IMR-90 (cell line): ENCODE results near the gene CENPF. TPM values are rescaled to one million over a fixed set of nuclear protein-coding genes. Genes with fewer than 3 reads are reported as not detected.
A peak's percentile ranks its signal among the peaks of the same experiment; 100 is the strongest.

Experiments used
- ATAC-seq: fragments of 200-7000 bp; cut with Tn5 transposase; 2 replicates; pipeline ENCODE4 v1.9.1; 2020; ENCODE audit warnings: low read depth, mild to moderate bottlenecking, moderate library complexity
- BruUV-seq: library from RNA; stranded (reverse); fragments of 400-500 nt; replicated peaks from 2 replicates; lab custom pipeline; 2021; lab: Mats Ljungman, UMichigan
- CTCF ChIA-PET: fragments of 300-600 bp; formaldehyde crosslinking; extraction: SDS; loops from one replicate; lab custom pipeline; 2021; ENCODE audit warnings: antibody characterized with exemption; lab: Yijun Ruan, JAX
- POLR2A ChIA-PET: fragments of 300-600 bp; sonication (Branson Sonifier 250); formaldehyde crosslinking; loops from one replicate; lab custom pipeline; 2022; ENCODE audit warnings: antibody characterized with exemption; ENCODE audit not compliant: unreplicated experiment; lab: Charles Lee
- DNase-seq: peaks from one replicate; pipeline ENCODE4 v3.0.0; 2013
- H2AFZ ChIP-seq: replicated peaks from 2 replicates; pipeline ENCODE3; 2013; ENCODE audit warnings: low read length, mild to moderate bottlenecking; ENCODE audit not compliant: poor library complexity
- H2AK5ac ChIP-seq: 2 replicates; pipeline ENCODE4 v1.6.1; 2013; ENCODE audit warnings: low read depth, low read length, inconsistent platforms
- H2AK9ac ChIP-seq: replicated peaks from 2 replicates; pipeline ENCODE3; 2013; ENCODE audit warnings: mild to moderate bottlenecking, low read depth, low read length, moderate library complexity; ENCODE audit not compliant: poor library complexity
- H2BK120ac ChIP-seq: 2 replicates; pipeline ENCODE4 v1.6.1; 2013; ENCODE audit warnings: low read depth, low read length, inconsistent platforms
- H2BK15ac ChIP-seq: 3 replicates; pipeline ENCODE4 v1.6.1; 2013; ENCODE audit warnings: low read depth, low read length, inconsistent platforms
- H2BK20ac ChIP-seq: 2 replicates; pipeline ENCODE4 v1.6.1; 2013; ENCODE audit warnings: low read depth, mild to moderate bottlenecking, inconsistent platforms, low read length, moderate library complexity
- H2BK5ac ChIP-seq: 2 replicates; pipeline ENCODE4 v1.6.1; 2013; ENCODE audit warnings: mild to moderate bottlenecking, low read depth, low read length, inconsistent platforms; ENCODE audit not compliant: poor library complexity, severe bottlenecking
- H3K14ac ChIP-seq: replicated peaks from 2 replicates; pipeline ENCODE4 v1.6.1; 2013; ENCODE audit warnings: low read depth, low read length, inconsistent platforms
- H3K18ac ChIP-seq: 2 replicates; pipeline ENCODE4 v1.6.1; 2013; ENCODE audit warnings: low read depth, low read length, control low read depth
- H3K23ac ChIP-seq: 2 replicates; pipeline ENCODE4 v1.6.1; 2013; ENCODE audit warnings: low read depth, low read length, inconsistent platforms
- H3K27ac ChIP-seq: 2 replicates; pipeline ENCODE4 v1.5.1; 2013; ENCODE audit warnings: mild to moderate bottlenecking, control low read depth, low read length; ENCODE audit not compliant: insufficient read depth
- H3K27me3 ChIP-seq: 2 replicates; pipeline ENCODE4 v1.6.1; 2013; ENCODE audit warnings: low read length; ENCODE audit not compliant: control insufficient read depth, insufficient read depth
- H3K36me3 ChIP-seq: 2 replicates; pipeline ENCODE4 v1.6.1; 2013; ENCODE audit warnings: low read length, mixed read lengths; ENCODE audit not compliant: control insufficient read depth, insufficient read depth
- H3K4ac ChIP-seq: 2 replicates; pipeline ENCODE4 v1.6.1; 2013; ENCODE audit warnings: low read depth, low read length, inconsistent platforms
- H3K4me1 ChIP-seq: 2 replicates; pipeline ENCODE4 v1.6.1; 2013; ENCODE audit warnings: low read length, mixed read lengths; ENCODE audit not compliant: control insufficient read depth, insufficient read depth
- H3K4me2 ChIP-seq: 2 replicates; pipeline ENCODE4 v1.6.1; 2013; ENCODE audit warnings: low read depth, mild to moderate bottlenecking, control low read depth, low read length, moderate library complexity
- H3K4me3 ChIP-seq: 2 replicates; pipeline ENCODE4 v1.5.1; 2013; ENCODE audit warnings: low read depth, mild to moderate bottlenecking, control low read depth, low read length, moderate library complexity; ENCODE audit not compliant: insufficient read depth
- H3K56ac ChIP-seq: 2 replicates; pipeline ENCODE4 v1.6.1; 2013; ENCODE audit warnings: low read length, inconsistent platforms; ENCODE audit not compliant: insufficient read depth; ENCODE audit errors: extremely low read depth
- H3K79me1 ChIP-seq, 2 experiments: 2 replicates each; pipeline ENCODE4 v1.6.1; 2013; ENCODE audit warnings: low read length in 2 of 2, inconsistent platforms in 1 of 2, low read depth in 1 of 2
- H3K9ac ChIP-seq: 2 replicates; pipeline ENCODE4 v1.6.1; 2013; ENCODE audit warnings: low read depth, low read length, control low read depth
- H3K9me1 ChIP-seq: 2 replicates; pipeline ENCODE4 v1.6.1; 2013; ENCODE audit warnings: low read length, inconsistent platforms; ENCODE audit not compliant: insufficient read depth
- H3K9me3 ChIP-seq: 2 replicates; pipeline ENCODE4 v1.6.1; 2013; ENCODE audit warnings: low read length; ENCODE audit not compliant: control insufficient read depth, insufficient read depth
- H4K20me1 ChIP-seq: 2 replicates; pipeline ENCODE4 v1.6.1; 2013; ENCODE audit warnings: low read length, inconsistent platforms; ENCODE audit not compliant: insufficient read depth
- H4K5ac ChIP-seq: 2 replicates; pipeline ENCODE4 v1.6.1; 2013; ENCODE audit warnings: mild to moderate bottlenecking, low read depth, low read length, control low read depth
- H4K8ac ChIP-seq, 2 experiments: 2 replicates each; pipeline ENCODE4 v1.6.1; 2013; ENCODE audit warnings: low read depth in 2 of 2, low read length in 2 of 2, control low read depth in 1 of 2, inconsistent platforms in 1 of 2
- H4K91ac ChIP-seq: 2 replicates; pipeline ENCODE4 v1.6.1; 2013; ENCODE audit warnings: low read depth, low read length, inconsistent platforms; ENCODE audit not compliant: insufficient read depth
- CHD1 ChIP-seq: IDR thresholded peaks from 2 replicates; pipeline ENCODE4 v1.6.1; 2012; ENCODE audit warnings: low read depth, low read length, improper control_type of control experiment
- FOS ChIP-seq: fragments of 150-350 bp; IDR thresholded peaks from 2 replicates; pipeline ENCODE4 v1.6.1; 2016; ENCODE audit warnings: low read depth, low read length
- WGBS, 2 experiments: methylation state at CpG; one replicate each; pipeline versions ENCODE4 v1.1.5 to v1.1.7; 2013; ENCODE audit warnings: missing lambda C conversion rate in 2 of 2; ENCODE audit not compliant: insufficient read length in 1 of 2; ENCODE audit errors: extremely low coverage in 2 of 2; 5-methylcytosine and 5-hydroxymethylcytosine counted together
- dilution Hi-C: fragments of 300-500 bp; cut with HindIII; formaldehyde crosslinking; loops from one replicate; pipeline ENCODE4 v1.14.3; 2018; ENCODE audit warnings: low sequenced_read_pairs; ENCODE audit not compliant: unreplicated experiment
- in situ Hi-C: fragments of 300-500 bp; cut with MboI; formaldehyde crosslinking; loops from 3 replicates; pipeline ENCODE4 v1.14.3; 2019; ENCODE audit warnings: low sequenced_read_pairs, inconsistent platforms, mixed read lengths
- intact Hi-C: fragments of 100-400 bp; cut with micrococcal nuclease; formaldehyde crosslinking; loops from 2 replicates; pipeline ENCODE4 v1.10.0; 2022
- polyA plus RNA-seq, 3 experiments: library from polyadenylated mRNA; depleted of rRNA; stranded (reverse); fragments of >200 nt; gene quantifications; 2 replicates each; pipeline ENCODE4 v1.2.3, GENCODE V29; 2012; ENCODE audit warnings: low replicate concordance in 1 of 3
- total RNA-seq: library from RNA; depleted of rRNA; stranded (reverse); fragments of >200 nt; gene quantifications from 2 replicates; pipeline ENCODE4 v1.2.3, GENCODE V29; 2012

The CENPF gene
- total and polyA plus RNA-seq, 2 of the 4 experiments (the other 2 are of a cell fraction), result 20.9 to 51.8 TPM

DNA sequence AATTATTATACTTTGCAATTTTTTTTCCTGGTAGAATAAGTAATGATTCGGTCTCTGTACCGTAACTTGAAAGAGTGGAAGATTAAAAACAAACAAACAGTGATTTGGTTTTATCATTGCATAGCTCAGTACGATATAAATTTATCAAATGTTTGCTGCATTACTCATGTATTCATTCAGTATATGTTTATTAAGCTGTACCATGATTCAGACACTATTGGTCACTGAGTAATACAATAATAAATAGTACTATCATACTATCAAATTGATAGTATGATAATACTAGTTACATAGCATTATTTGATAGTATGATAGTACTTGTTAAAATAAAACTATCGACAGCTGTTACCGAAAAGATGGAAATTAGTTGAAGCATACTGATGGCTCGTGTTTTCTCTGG is 12.1 kb downstream of the CENPF start:
- H3K4me2 ChIP-seq, result peak overlapping the region; percentile 67
- H4K91ac ChIP-seq, result no peak overlapping the region
- H4K20me1 ChIP-seq, result no peaks in the 10 kb centered on the region
- no peak overlapping the region for H3K56ac ChIP-seq
- POLR2A ChIA-PET, result no interaction called here
- H3K9me1 ChIP-seq, result no peaks in the 10 kb centered on the region
- no peak overlapping the region for H3K9ac ChIP-seq
- H2AK9ac ChIP-seq, result no peak overlapping the region
- H3K27me3 ChIP-seq, result no peaks in the 10 kb centered on the region
- DNase-seq (peak; percentile 74), ATAC-seq (peak; percentile 87)
- H3K14ac ChIP-seq, result no peak overlapping the region
- no peak overlapping the region for H3K23ac ChIP-seq
- dilution Hi-C loops, result no loop called here
- intact Hi-C loops, result no loop called here
- peak overlapping the region; percentile 64; the same call in 1 of the 2 replicates for H3K4ac ChIP-seq
- BruUV-seq, result no TSS peak
- H3K27ac ChIP-seq, result peak overlapping the region; percentile 43; the same call in 1 of the 2 replicates
- H3K9me3 ChIP-seq, result no peaks in the 10 kb centered on the region
- no peak overlapping the region for H2BK15ac ChIP-seq
- no peak overlapping the region for H2AFZ ChIP-seq
- in situ Hi-C loops, result no loop called here
- CTCF ChIA-PET, result interaction anchor here (0.7 to 1.2 kb wide), 2 partner anchors 283 to 664 kb away, joined by 3 read pairs; no protein-coding TSS in a partner anchor
- H2BK120ac ChIP-seq, result no peak overlapping the region
- H4K8ac ChIP-seq, result peak overlapping the region in 1 of 2 experiments; percentile 66; a peak in 1 of 4 replicates
- peak overlapping the region; percentile 10 for H2BK5ac ChIP-seq
- peak overlapping the region; percentile 11; the same call in 1 of the 2 replicates for H2BK20ac ChIP-seq
- no peak overlapping the region for H4K5ac ChIP-seq
- H3K4me1 ChIP-seq, result 0 out of 2 replicates have a peak, but pooled peaks cover 4% of the 10 kb centered on the region
- no peak for TF ChIP-seq CHD1
- TF ChIP-seq FOS, result peak; percentile 68; the same call in 1 of the 2 replicates
- H3K36me3 ChIP-seq, result no peaks in the 10 kb centered on the region
- H3K79me1 ChIP-seq, result peaks cover 9 to 45% of the 10 kb centered on the region in 2 experiments; a peak in 3 of 4 replicates
- no peak overlapping the region for H3K4me3 ChIP-seq
- no peak overlapping the region for H2AK5ac ChIP-seq
- 90% methylated on average over 3 of the region's 6 CpGs; no CpG with 5 or more reads in 1 of the 2 experiments for WGBS, 2 experiments
- no peak overlapping the region; the same call in 1 of the 2 replicates for H3K18ac ChIP-seq
